Mesendoderm (in vitro differentiated cells): ENCODE data around the gene PDE6A.

Experiments used
- DNase-seq: peaks from one replicate; pipeline ENCODE4 v3.0.0; 2013
- H2AK5ac ChIP-seq: 2 replicates; pipeline ENCODE4 v1.6.1; 2013; ENCODE audit warnings: low read length, inconsistent platforms
- H2BK120ac ChIP-seq: 2 replicates; pipeline ENCODE4 v1.6.1; 2013; ENCODE audit warnings: low read depth, mild to moderate bottlenecking, low read length, moderate library complexity, mixed read lengths
- H2BK15ac ChIP-seq: replicated peaks from 2 replicates; pipeline ENCODE4 v1.6.1; 2013; ENCODE audit warnings: low read depth, mild to moderate bottlenecking, moderate library complexity
- H2BK5ac ChIP-seq: 2 replicates; pipeline ENCODE4 v1.6.1; 2013; ENCODE audit warnings: low read length, inconsistent platforms
- H3K18ac ChIP-seq: 2 replicates; pipeline ENCODE4 v1.6.1; 2013; ENCODE audit warnings: mild to moderate bottlenecking, low read length, mixed read lengths
- H3K23ac ChIP-seq: one replicate; pipeline ENCODE4 v1.6.1; 2013; ENCODE audit warnings: low read length
- H3K27ac ChIP-seq: 2 replicates; pipeline ENCODE4 v1.5.1; 2013; ENCODE audit warnings: low read depth, mild to moderate bottlenecking, inconsistent platforms, low read length, moderate library complexity
- H3K27me3 ChIP-seq: 2 replicates; pipeline ENCODE4 v1.6.1; 2013; ENCODE audit warnings: low read length, control low read depth, mild to moderate bottlenecking, inconsistent platforms; ENCODE audit not compliant: insufficient read depth, poor library complexity
- H3K36me3 ChIP-seq: 2 replicates; pipeline ENCODE4 v1.6.1; 2013; ENCODE audit warnings: low read length, inconsistent platforms; ENCODE audit not compliant: control insufficient read depth, insufficient read depth
- H3K4ac ChIP-seq: one replicate; pipeline ENCODE4 v1.6.1; 2013; ENCODE audit warnings: low read depth, mild to moderate bottlenecking, low read length, moderate library complexity
- H3K4me1 ChIP-seq: 2 replicates; pipeline ENCODE4 v1.6.1; 2013; ENCODE audit warnings: low read depth, low read length, inconsistent platforms; ENCODE audit not compliant: control insufficient read depth
- H3K4me2 ChIP-seq: 2 replicates; pipeline ENCODE4 v1.6.1; 2013; ENCODE audit warnings: low read length
- H3K4me3 ChIP-seq: 2 replicates; pipeline ENCODE4 v1.5.1; 2013; ENCODE audit warnings: mild to moderate bottlenecking, low read length
- H3K56ac ChIP-seq: one replicate; pipeline ENCODE4 v1.6.1; 2013; ENCODE audit warnings: low read length
- H3K79me1 ChIP-seq: 2 replicates; pipeline ENCODE4 v1.6.1; 2013; ENCODE audit warnings: low read length, inconsistent platforms
- H3K79me2 ChIP-seq: 2 replicates; pipeline ENCODE4 v1.6.1; 2013; ENCODE audit warnings: mild to moderate bottlenecking, low read length; ENCODE audit not compliant: control insufficient read depth, insufficient read depth
- H3K9ac ChIP-seq: 2 replicates; pipeline ENCODE4 v1.6.1; 2013; ENCODE audit warnings: low read length, inconsistent platforms
- H4K5ac ChIP-seq: one replicate; pipeline ENCODE4 v1.6.1; 2013; ENCODE audit warnings: low read length
- H4K8ac ChIP-seq: one replicate; pipeline ENCODE4 v1.6.1; 2013; ENCODE audit warnings: low read depth, mild to moderate bottlenecking, control low read depth, low read length, moderate library complexity
- WGBS: extraction: QIAGEN DNeasy Blood & Tissue Kit; methylation state at CpG from one replicate; pipeline ENCODE4 v1.1.7; 2013; ENCODE audit warnings: low lambda C conversion rate, missing lambda C conversion rate; ENCODE audit not compliant: insufficient coverage; ENCODE audit errors: extremely low coverage; 5-methylcytosine and 5-hydroxymethylcytosine counted together

The PDE6A gene

GRCh38 chr5:149902177-149902576 is 42.4 kb downstream of the PDE6A start:
- no peaks in the 10 kb centered on the region for H3K27me3 ChIP-seq
- WGBS, result no CpG with 5 or more reads among the region's 4 CpGs
- H4K8ac ChIP-seq, result no peak overlapping the region
- no peak overlapping the region for H2AK5ac ChIP-seq
- H3K4me1 ChIP-seq, result no peaks in the 10 kb centered on the region
- no peak overlapping the region for H3K18ac ChIP-seq
- no peaks in the 10 kb centered on the region for H3K79me1 ChIP-seq
- H3K4me3 ChIP-seq, result no peak overlapping the region
- H3K27ac ChIP-seq, result no peak overlapping the region
- no peaks in the 10 kb centered on the region for H3K36me3 ChIP-seq
- DNase-seq, result peak; percentile 51
- H3K56ac ChIP-seq, result no peak overlapping the region
- no peaks in the 10 kb centered on the region for H3K79me2 ChIP-seq
- H2BK5ac ChIP-seq, result no peak overlapping the region
- no peak overlapping the region for H4K5ac ChIP-seq
- H2BK120ac ChIP-seq, result no peak overlapping the region
- H3K23ac ChIP-seq, result no peak overlapping the region
- H3K9ac ChIP-seq, result no peak overlapping the region
- no peak overlapping the region for H3K4ac ChIP-seq
- no peak overlapping the region for H3K4me2 ChIP-seq
- no peak overlapping the region for H2BK15ac ChIP-seq

GRCh38 chr5:149901511-149901910 is 43.1 kb downstream of the PDE6A start:
- Histone ChIP-seq H2AK5ac (no peak overlapping the region), H3K27me3 (no peaks in the 10 kb centered on the region), H3K79me2 (no peaks in the 10 kb centered on the region), H3K9ac (no peak overlapping the region), H3K4ac (no peak overlapping the region), H3K27ac (no peak overlapping the region), H4K8ac (no peak overlapping the region), H4K5ac (no peak overlapping the region), H3K79me1 (no peaks in the 10 kb centered on the region), H2BK5ac (no peak overlapping the region), H3K4me3 (no peak overlapping the region), H2BK120ac (no peak overlapping the region), H3K36me3 (no peaks in the 10 kb centered on the region), H3K4me2 (no peak overlapping the region), H3K56ac (no peak overlapping the region), H3K23ac (no peak overlapping the region), H2BK15ac (no peak overlapping the region), H3K4me1 (no peaks in the 10 kb centered on the region), H3K18ac (no peak overlapping the region)
- DNase-seq, result no peak
- no CpG with 5 or more reads among the region's 2 CpGs for WGBS

- WGBS, result no CpG with 5 or more reads among the region's 2 CpGs
- H2BK15ac ChIP-seq, result no peak overlapping the region
Observed at GRCh38 chr5:149900390-149900789, 44.2 kb downstream of the PDE6A start.

GRCh38 chr5:149898811-149899210 is 45.8 kb downstream of the PDE6A start:
- Histone ChIP-seq H3K4me1 (no peaks in the 10 kb centered on the region), H3K4me3 (no peak overlapping the region), H2AK5ac (no peak overlapping the region), H3K79me1 (no peaks in the 10 kb centered on the region), H3K36me3 (no peaks in the 10 kb centered on the region), H3K18ac (no peak overlapping the region), H3K9ac (no peak overlapping the region), H3K27me3 (no peaks in the 10 kb centered on the region), H4K8ac (no peak overlapping the region), H3K79me2 (no peaks in the 10 kb centered on the region), H3K4me2 (no peak overlapping the region), H3K23ac (no peak overlapping the region), H2BK15ac (no peak overlapping the region), H2BK120ac (no peak overlapping the region), H4K5ac (no peak overlapping the region), H2BK5ac (no peak overlapping the region), H3K56ac (no peak overlapping the region), H3K4ac (no peak overlapping the region), H3K27ac (no peak overlapping the region)
- DNase-seq, result no peak
- no CpG with 5 or more reads among the region's 1 CpG for WGBS

More at GRCh38 chr5:149900390-149900789, 44.2 kb downstream of the PDE6A start:
- H4K5ac ChIP-seq, result no peak overlapping the region
- no peak overlapping the region for H2BK120ac ChIP-seq
- H4K8ac ChIP-seq, result no peak overlapping the region
- H3K18ac ChIP-seq, result no peak overlapping the region
- no peaks in the 10 kb centered on the region for H3K79me2 ChIP-seq
- no peak overlapping the region for H3K4me2 ChIP-seq
- no peak overlapping the region for H2AK5ac ChIP-seq
- no peak overlapping the region for H3K23ac ChIP-seq
- H3K4me3 ChIP-seq, result no peak overlapping the region
- H3K9ac ChIP-seq, result no peak overlapping the region
- DNase-seq, result no peak
- no peaks in the 10 kb centered on the region for H3K4me1 ChIP-seq
- H3K4ac ChIP-seq, result no peak overlapping the region
- no peak overlapping the region for H3K27ac ChIP-seq
- H3K56ac ChIP-seq, result no peak overlapping the region
- H2BK5ac ChIP-seq, result no peak overlapping the region
- H3K27me3 ChIP-seq, result no peaks in the 10 kb centered on the region
- no peaks in the 10 kb centered on the region for H3K79me1 ChIP-seq
- H3K36me3 ChIP-seq, result no peaks in the 10 kb centered on the region

GRCh38 chr5:149895416-149896345 is 48.9 kb downstream of the PDE6A start:
- H2BK5ac ChIP-seq, result no peak overlapping the region
- no CpG with 5 or more reads among the region's 7 CpGs for whole genome bisulfite sequencing
- H3K18ac ChIP-seq, result no peak overlapping the region
- DNase-seq, result no peak
- no peaks in the 10 kb centered on the region for H3K79me2 ChIP-seq
- H3K4me2 ChIP-seq, result no peak overlapping the region
- no peaks in the 10 kb centered on the region for H3K4me1 ChIP-seq
- H2BK15ac ChIP-seq, result no peak overlapping the region
- H3K4me3 ChIP-seq, result no peak overlapping the region
- H4K5ac ChIP-seq, result no peak overlapping the region
- H3K9ac ChIP-seq, result no peak overlapping the region
- no peak overlapping the region for H3K4ac ChIP-seq
- H3K27me3 ChIP-seq, result no peaks in the 10 kb centered on the region
- H3K27ac ChIP-seq, result no peak overlapping the region
- H3K23ac ChIP-seq, result no peak overlapping the region
- no peak overlapping the region for H2BK120ac ChIP-seq
- H2AK5ac ChIP-seq, result no peak overlapping the region
- no peaks in the 10 kb centered on the region for H3K79me1 ChIP-seq
- no peak overlapping the region for H3K56ac ChIP-seq
- no peak overlapping the region for H4K8ac ChIP-seq
- no peaks in the 10 kb centered on the region for H3K36me3 ChIP-seq
